Left lung (tissue), 10 donors: Measurements from ENCODE around the gene WDR74. TPM values are rescaled to one million over a fixed set of nuclear protein-coding genes. Genes with fewer than 3 reads are reported as not detected.
"Not testable (repeated sequence)": the region's sequence is repeated elsewhere in the genome, so short reads cannot be mapped to it uniquely, and the experiment has no call there.

Experiments
- ATAC-seq: fragments of 200-7000 bp; cut with Tn5 transposase; one replicate; pipeline ENCODE4 v1.9.1; 2020; ENCODE audit warnings: moderate library complexity
- DNase-seq, 4 donors: peaks; one replicate each; pipeline ENCODE4 v3.0.0-alpha.2; 2013 to 2020
- H3K27ac ChIP-seq, 2 donors: fragments of 200-600 bp; sonication (generic) in 1 of 2; one replicate each; pipeline versions ENCODE4 v1.5.0 to v1.8.0; 2020 to 2021
- H3K27me3 ChIP-seq, 2 donors: fragments of 200-600 bp; sonication (generic) in 1 of 2; one replicate each; pipeline versions ENCODE4 v1.5.0 to v1.8.0; 2020 to 2021
- H3K36me3 ChIP-seq, 2 donors: fragments of 200-600 bp; sonication (generic) in 1 of 2; one replicate each; pipeline versions ENCODE4 v1.5.0 to v1.8.0; 2020 to 2021
- H3K4me1 ChIP-seq, 2 donors: fragments of 200-600 bp; one replicate each; pipeline ENCODE4 v1.8.0; 2021
- H3K4me3 ChIP-seq, 2 donors: fragments of 200-600 bp; sonication (generic) in 1 of 2; one replicate each; pipeline versions ENCODE4 v1.5.0 to v1.8.0; 2020 to 2021; ENCODE audit warnings: mild to moderate bottlenecking in 1 of 2
- H3K9me3 ChIP-seq, 2 donors: fragments of 200-600 bp; sonication (generic) in 1 of 2; one replicate each; pipeline versions ENCODE4 v1.5.0 to v1.8.0; 2020 to 2021
- CTCF ChIP-seq, 2 donors: fragments of 200-600 bp; sonication (generic) in 1 of 2; IDR thresholded peaks; one replicate each; pipeline versions ENCODE4 v1.5.0 to v1.8.0; 2021; ENCODE audit warnings: antibody characterized with exemption in 2 of 2
- intact Hi-C, 2 donors: fragments of 100-400 bp; cut with DNase I; formaldehyde crosslinking; loops; one replicate each; pipeline versions ENCODE4 v1.11.2 to v1.14.2; 2022
- polyA plus RNA-seq, 6 donors: library from polyadenylated mRNA; unstranded; fragments of 120-200 nt; gene quantifications; one replicate each; pipeline ENCODE4 v1.2.1, GENCODE V29; 2013; ENCODE audit not compliant: insufficient read length in 6 of 6
- total RNA-seq, 2 donors: library from RNA; stranded (reverse); fragmentation: NEBNext Ultra II Directional; extraction: Animal tissue kit (Norgen Biotek cat#: 25700); gene quantifications; one replicate each; pipeline ENCODE4 v1.2.1, GENCODE V29; 2021
- donor health status: DM: no; HTN: yes; CAD: no.
- donor health status: DM: no; HTN: no; CAD: no.

WDR74 gene
- total and polyA plus RNA-seq, 8 donors = 24.6 to 54.0 (median 43.3) TPM

GRCh38 chr11:62830904-62831519, 8.4 kb downstream of the WDR74 start:
- peak overlapping the region; percentile 90 to 92 for H3K27ac ChIP-seq
- peaks cover 8 to 52% of the 10 kb centered on the region in 2 donors for H3K4me1 ChIP-seq
- H3K36me3 ChIP-seq = peaks cover 0 to 67% of the 10 kb centered on the region in 2 donors
- DNase-seq = peak in 1 of 4 donors; percentile 76
- no peaks in the 10 kb centered on the region for H3K9me3 ChIP-seq
- no peak for TF ChIP-seq CTCF (IDR thresholded peaks at IDR 0.05)
- no peaks in the 10 kb centered on the region for H3K27me3 ChIP-seq
- no peak for ATAC-seq
- intact Hi-C loops = no loop called here
- H3K4me3 ChIP-seq = peak overlapping the region; percentile 83 to 91

- H3K4me1 ChIP-seq = peaks cover 8 to 34% of the 10 kb centered on the region in 2 donors
- H3K36me3 ChIP-seq = peaks cover 0 to 69% of the 10 kb centered on the region in 2 donors
- ATAC-seq, intact Hi-C loops, H3K9me3 ChIP-seq, DNase-seq, H3K27ac ChIP-seq, H3K4me3 ChIP-seq, H3K27me3 ChIP-seq: not testable (repeated sequence)
Observed at GRCh38 chr11:62828130-62828529, 11.3 kb downstream of the WDR74 start.

- peaks cover 4 to 99% of the 10 kb centered on the region in 2 donors for H3K36me3 ChIP-seq
- H3K4me3 ChIP-seq = no peak overlapping the region
- TF ChIP-seq CTCF (IDR thresholded peaks at IDR 0.05) = no peak
- DNase-seq (no peak), ATAC-seq (no peak)
- H3K9me3 ChIP-seq = no peaks in the 10 kb centered on the region
- peaks cover 0 to under 1% of the 10 kb centered on the region in 2 donors for H3K4me1 ChIP-seq
- no peaks in the 10 kb centered on the region for H3K27me3 ChIP-seq
- no peak overlapping the region for H3K27ac ChIP-seq
- intact Hi-C loops = no loop called here
Observed at GRCh38 chr11:62823677-62824076, 15.7 kb downstream of the WDR74 start.

GRCh38 chr11:62817129-62817528, 22.3 kb downstream of the WDR74 start:
- Histone ChIP-seq H3K4me1 (peaks cover 0 to 18% of the 10 kb centered on the region in 2 donors), H3K27ac (peak overlapping the region in 1 of 2 donors; percentile 84), H3K27me3 (no peaks in the 10 kb centered on the region), H3K9me3 (no peaks in the 10 kb centered on the region), H3K4me3 (no peak overlapping the region), H3K36me3 (peaks cover 4 to 67% of the 10 kb centered on the region in 2 donors)
- TF ChIP-seq CTCF (IDR thresholded peaks at IDR 0.05) = no peak
- intact Hi-C loops = no loop called here
- ATAC-seq (no peak), DNase-seq (no peak)

- H3K36me3 ChIP-seq = peaks cover 4 to 61% of the 10 kb centered on the region in 2 donors
- no peaks in the 10 kb centered on the region for H3K27me3 ChIP-seq
- H3K9me3 ChIP-seq = no peaks in the 10 kb centered on the region
- DNase-seq (no peak), ATAC-seq (peak; percentile 33)
- H3K4me1 ChIP-seq = peaks cover 0 to 18% of the 10 kb centered on the region in 2 donors
- intact Hi-C loops = no loop called here
- H3K4me3 ChIP-seq = no peak overlapping the region
- H3K27ac ChIP-seq = peak overlapping the region in 1 of 2 donors; percentile 84
- TF ChIP-seq CTCF (IDR thresholded peaks at IDR 0.05) = no peak
Observed at GRCh38 chr11:62816557-62816956, 22.8 kb downstream of the WDR74 start.

GRCh38 chr11:62811659-62812058, 27.7 kb downstream of the WDR74 start:
- H3K9me3 ChIP-seq = no peaks in the 10 kb centered on the region
- no peak for TF ChIP-seq CTCF (IDR thresholded peaks at IDR 0.05)
- peaks cover 0 to 16% of the 10 kb centered on the region in 2 donors for H3K36me3 ChIP-seq
- H3K4me3 ChIP-seq = no peak overlapping the region
- H3K27me3 ChIP-seq = no peaks in the 10 kb centered on the region
- DNase-seq = no peak
- ATAC-seq = no peak
- no peak overlapping the region for H3K27ac ChIP-seq
- intact Hi-C loops = no loop called here
- H3K4me1 ChIP-seq = peaks cover 0 to 25% of the 10 kb centered on the region in 2 donors
